ENCODE results near the gene SPG11.
"Not testable (repeated sequence)": the region's sequence is repeated elsewhere in the genome, so short reads cannot be mapped to it uniquely, and the experiment has no call there.

The SPG11 gene

GRCh38 chr15:44682211-44682610 is 18.7 kb upstream of the SPG11 start:
- no peak for DNase-seq

- DNase-seq, result no peak
Observed at GRCh38 chr15:44676676-44677075, 13.2 kb upstream of the SPG11 start.

DNA sequence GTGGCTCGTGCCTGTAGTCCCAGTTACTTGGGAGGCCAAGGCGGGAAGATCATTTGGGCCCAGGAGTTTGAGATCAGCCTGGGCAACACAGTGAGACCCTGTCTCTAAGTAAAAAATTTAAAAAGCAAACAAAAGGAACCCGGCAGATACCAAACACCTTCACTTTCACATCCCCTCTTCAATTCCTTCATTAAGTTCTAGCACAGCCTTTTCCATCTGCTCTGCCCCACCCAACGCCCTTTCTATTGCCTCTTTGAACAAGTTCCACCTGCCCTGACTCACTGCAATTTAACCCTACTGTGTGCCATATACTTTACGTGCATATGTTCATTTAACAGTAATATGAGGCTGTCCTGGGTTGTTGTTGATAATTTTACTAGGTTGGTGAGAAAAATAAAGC is 12.4 kb upstream of the SPG11 start:
- no peak for DNase-seq

DNA sequence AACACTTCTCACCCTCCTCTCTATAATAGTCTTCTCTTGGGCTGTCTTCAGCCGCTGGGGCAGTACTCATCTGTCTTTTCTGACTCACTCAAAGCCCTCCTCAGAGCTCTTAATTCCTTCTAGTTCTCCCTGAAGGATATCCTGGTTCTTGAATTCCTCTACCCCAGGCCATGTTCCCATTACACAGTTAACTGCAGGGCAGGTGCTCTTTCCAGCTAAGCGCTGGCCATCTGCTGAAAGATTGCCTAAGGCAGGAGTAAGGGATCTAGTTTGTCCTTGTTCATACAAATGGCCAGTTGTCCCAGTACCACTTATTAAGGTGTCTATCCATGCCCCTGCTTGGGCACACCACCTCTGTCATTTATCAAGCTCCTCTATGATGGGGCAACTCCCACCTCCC is 10.2 kb upstream of the SPG11 start:
- DNase-seq, result no peak

DNA sequence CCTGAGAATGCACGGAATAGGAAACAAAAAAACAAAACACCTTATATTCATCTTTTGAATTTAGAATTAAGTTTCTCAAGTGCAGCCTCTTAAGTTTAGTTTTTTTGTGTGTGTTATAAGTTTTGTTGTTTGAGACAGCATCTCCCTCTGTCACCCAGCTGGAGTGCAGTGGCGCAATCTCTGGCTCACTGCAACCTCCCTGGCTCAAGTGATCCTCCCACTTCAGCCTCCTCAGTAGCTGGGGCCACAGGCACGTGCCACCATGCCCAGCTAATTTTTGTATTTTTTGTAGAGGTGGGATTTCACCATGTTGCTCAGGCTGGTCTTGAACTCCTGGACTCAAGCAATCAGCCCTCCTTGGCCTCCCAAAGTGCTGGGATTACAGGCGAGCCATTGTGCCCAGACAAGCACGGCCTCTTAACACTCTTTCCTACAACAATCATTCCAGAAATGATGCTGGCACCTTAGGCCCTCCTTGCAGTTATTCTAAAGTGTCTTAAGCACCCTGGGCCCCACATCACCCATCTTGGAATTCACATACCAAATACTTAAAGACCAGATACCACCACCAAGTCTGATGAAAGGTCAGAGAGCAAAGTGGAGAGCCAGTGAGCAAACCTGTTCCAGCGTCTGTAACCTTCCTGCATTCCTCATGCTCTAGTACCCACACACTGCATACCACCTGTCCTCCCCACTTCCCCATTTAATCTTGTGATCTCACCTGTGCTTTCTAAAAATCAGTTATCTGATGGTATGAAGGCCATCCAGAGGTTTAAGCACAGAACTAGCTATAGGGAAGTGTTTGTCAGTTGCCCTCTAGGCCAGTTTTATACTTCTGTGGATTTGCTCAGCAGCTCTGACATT is 6.9 kb upstream of the SPG11 start:
- no peak for DNase-seq

DNA sequence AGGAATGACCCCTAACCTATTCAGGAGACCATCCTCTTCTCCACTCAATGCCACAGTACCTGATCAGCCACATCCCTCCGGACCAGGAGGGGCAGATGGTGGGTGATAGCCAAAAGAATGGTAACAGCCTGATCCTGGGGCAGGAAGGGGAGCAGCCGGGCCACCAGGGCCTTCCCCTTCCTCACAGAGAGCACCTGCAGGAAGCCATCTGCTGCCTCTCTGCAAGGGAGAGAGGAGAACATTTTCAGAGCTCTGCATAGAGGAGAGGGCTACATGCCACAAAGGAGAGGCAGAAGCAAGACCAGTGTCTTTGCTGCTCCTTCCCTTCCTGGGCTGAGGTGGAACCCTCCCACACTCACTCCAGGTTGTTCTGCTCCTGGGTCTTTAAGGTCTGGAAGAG is 5.5 kb upstream of the SPG11 start:
- no peak for DNase-seq

DNA sequence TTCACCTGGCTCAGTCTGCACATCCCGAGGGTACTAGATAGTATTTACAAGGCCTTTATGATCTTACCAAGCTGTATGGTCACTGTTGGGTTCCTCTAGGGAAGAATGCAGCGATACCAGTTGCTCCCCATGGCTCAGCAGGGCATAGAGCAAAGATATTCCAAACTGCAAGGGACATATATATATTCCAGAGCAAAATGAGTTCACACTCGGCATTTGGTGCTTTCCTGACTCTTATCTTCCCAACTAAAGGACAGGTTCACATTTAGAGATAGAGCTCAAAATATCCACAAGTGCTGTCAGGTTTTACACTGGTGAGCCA is 3.5 kb upstream of the SPG11 start:
- no peak for DNase-seq

- no peak for DNase-seq
Observed at GRCh38 chr15:44666210-44667038, 3.0 kb upstream of the SPG11 start.

- DNase-seq, result peak; percentile 30
Observed at GRCh38 chr15:44662478-44663409, 718 bp downstream of the SPG11 start.

GRCh38 chr15:44661576-44661975 is 1.9 kb downstream of the SPG11 start:
- DNase-seq, result no peak

- DNase-seq, result no peak
Observed at GRCh38 chr15:44659056-44659455, 4.4 kb downstream of the SPG11 start.

DNA sequence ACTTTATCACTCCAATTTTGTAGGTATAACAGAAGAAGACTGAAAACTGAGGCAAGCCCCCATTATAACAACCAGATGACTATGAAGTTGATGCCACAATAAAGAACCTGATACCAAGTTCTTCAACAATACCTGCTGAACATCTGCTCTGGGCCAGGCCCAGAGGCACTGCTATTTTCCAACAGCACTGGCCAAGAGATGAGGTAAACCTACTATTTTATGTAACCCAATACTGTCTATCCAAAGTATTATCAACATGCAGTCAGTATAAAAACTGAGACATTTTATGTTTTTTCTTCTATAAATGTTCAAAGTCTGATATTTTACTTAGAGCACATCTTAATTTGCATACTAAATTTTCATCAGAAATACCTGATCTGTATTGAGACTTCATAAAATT is 6.1 kb downstream of the SPG11 start:
- DNase-seq, result no peak

- DNase-seq, result no peak
Observed at GRCh38 chr15:44656913-44657312, 6.5 kb downstream of the SPG11 start.

DNA sequence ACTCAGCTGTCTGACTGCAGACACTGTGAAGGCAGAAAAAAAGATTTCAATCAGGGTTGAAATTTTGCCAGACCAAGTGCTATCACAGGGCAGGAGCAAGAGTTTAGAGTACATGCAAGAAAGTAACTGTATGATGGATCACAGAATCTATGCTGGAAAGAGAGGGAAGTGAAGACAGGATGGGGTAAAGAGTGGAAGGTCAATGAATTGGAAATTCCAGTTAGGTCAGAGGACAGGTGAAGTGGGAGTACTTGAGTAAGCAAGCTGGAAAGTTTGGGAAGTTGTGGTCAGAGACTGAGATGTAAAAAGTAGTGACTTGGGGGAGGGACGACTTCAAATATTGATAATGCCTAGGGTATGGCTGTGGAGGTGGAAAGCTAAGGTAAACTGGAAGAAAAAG is 7.2 kb downstream of the SPG11 start:
- no peak for DNase-seq

DNA sequence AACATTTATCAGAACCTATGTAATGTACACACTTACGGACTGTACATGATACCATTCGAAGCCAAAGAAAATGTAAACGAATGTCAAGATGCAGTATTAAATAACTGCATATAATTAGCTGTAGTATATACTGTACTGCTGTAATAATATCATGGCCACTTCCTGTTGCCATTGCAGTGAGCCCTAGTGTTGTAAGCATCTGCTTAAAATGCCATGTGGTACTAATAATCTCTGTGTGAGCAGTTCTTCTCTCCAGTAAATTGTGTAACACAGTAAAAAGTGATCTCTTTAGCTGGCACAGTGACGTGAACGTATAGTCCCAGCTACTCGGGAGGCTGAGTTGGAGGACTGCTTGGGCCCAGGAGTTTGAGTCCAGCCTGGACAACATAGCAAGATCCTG is 8.6 kb downstream of the SPG11 start:
- DNase-seq, result no peak

GRCh38 chr15:44647637-44648036 is 15.8 kb downstream of the SPG11 start:
- no peak for DNase-seq

GRCh38 chr15:44647036-44647435 is 16.4 kb downstream of the SPG11 start:
- no peak for DNase-seq

GRCh38 chr15:44646460-44646859 is 17.0 kb downstream of the SPG11 start:
- no peak for DNase-seq

DNA sequence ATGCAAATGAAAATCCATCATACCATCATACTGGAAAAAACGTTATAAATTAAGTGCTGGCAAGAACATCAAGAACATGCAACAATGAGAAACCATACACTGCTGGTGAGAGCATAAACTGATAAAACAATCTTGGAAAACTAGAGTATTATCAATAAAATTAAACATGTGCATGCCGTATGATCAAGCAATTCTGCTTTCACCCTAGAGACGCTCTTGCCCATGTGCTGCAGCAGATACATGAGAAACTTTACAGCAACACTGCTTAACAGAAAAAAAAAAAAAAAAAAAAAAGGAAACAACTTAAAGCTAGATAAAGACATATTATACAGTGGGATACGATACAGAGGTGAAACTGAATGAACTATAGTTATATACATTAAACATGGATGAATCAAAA is 21.8 kb downstream of the SPG11 start:
- no peak for DNase-seq

DNA sequence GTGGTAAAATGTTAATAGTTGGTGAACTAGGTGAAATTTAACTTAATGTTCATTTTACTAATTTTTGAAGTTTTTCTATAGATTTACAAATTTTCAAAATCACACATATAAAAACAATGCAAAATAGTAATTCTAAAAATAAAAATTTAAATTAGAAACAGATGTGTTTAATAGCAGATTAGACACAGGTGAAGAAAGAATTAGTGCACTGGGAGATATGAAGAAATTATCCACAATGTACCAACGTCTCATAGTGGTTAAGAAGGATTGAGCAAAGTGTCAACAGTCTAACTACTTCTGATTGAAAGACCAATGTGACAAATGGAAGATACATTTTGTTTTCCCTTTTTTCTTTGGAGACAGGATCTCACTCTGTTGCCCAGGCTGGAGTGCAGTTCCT is 26.5 kb downstream of the SPG11 start:
- DNase-seq, result no peak

DNA sequence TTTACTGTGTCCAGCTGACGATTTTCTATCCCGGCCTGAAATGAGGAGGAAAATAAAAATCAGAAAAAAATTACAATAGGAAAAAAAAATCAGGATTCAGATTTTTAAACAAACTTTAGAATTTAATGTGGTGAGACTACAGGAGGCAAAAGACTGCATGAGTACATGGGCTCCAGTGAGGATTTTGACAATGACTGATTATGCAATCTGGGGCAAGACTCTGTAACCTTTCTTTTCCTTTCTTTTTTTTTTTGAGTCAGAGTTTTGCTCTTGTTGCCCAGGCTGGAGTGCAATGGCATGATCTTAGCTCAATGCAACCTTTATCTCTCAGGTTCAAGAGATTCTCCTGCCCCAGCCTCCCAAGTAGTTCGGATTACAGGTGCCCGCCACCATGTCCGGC is 29.9 kb downstream of the SPG11 start:
- DNase-seq, result no peak

DNA sequence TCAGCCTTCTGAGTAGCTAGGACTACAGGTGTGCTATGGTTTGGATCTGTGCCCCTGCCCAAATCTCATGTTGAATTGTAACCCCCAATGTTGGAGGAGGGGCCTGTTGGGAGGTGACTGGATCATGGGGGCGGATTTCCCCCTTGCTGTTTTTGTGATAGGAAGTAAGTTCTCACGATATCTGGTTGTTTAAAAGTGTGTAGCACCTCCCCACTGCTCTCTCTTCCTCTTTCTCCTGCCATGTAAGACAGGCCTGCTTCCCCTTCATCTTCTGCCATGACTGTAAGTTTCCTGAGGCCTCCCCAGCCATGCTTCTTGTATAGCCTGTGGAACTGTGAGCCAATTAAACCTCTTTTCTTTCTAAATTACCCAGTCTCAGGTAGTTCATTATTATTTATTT is 38.2 kb downstream of the SPG11 start:
- DNase-seq, result not testable (repeated sequence)

- no peak for DNase-seq
Observed at GRCh38 chr15:44623178-44623577, 40.3 kb downstream of the SPG11 start.

Data from SHP77 treated with DMSO at 0.1 percent for 48 hours (cell line).